PC-3 (cell line): ENCODE data around the gene MDH1. TPM values are rescaled to one million over a fixed set of nuclear protein-coding genes. Genes with fewer than 3 reads are reported as not detected.

Source experiments
- ATAC-seq: fragments of 200-7000 bp; cut with Tn5 transposase; 2 replicates; pipeline ENCODE4 v1.9.1; 2020; ENCODE audit warnings: mild to moderate bottlenecking, moderate library complexity
- BruUV-seq: library from RNA; stranded (reverse); fragments of 400-500 nt; replicated peaks from 2 replicates; lab custom pipeline; 2021; lab: Mats Ljungman, UMichigan
- CTCF ChIA-PET: fragments of 300-600 bp; sonication (Branson Sonifier 250); formaldehyde crosslinking; loops from one replicate; lab custom pipeline; 2022; ENCODE audit warnings: antibody characterized with exemption; lab: Charles Lee
- POLR2A ChIA-PET: fragments of 300-600 bp; sonication (Branson Sonifier 250); formaldehyde crosslinking; loops from one replicate; lab custom pipeline; 2022; ENCODE audit warnings: antibody characterized with exemption; ENCODE audit not compliant: unreplicated experiment; lab: Charles Lee
- DNase-seq: peaks from one replicate; pipeline ENCODE4 v3.0.0-alpha.2; 2015
- H2AFZ ChIP-seq: fragments of 300-600 bp; sonication (generic); 2 replicates; pipeline ENCODE4 v1.6.0; 2016; ENCODE audit warnings: antibody characterized with exemption, low read length
- H3F3A ChIP-seq: fragments of 300-600 bp; sonication (generic); one replicate; pipeline ENCODE4 v1.6.0; 2017; ENCODE audit warnings: antibody characterized with exemption, low read length, control low read depth, mild to moderate bottlenecking; ENCODE audit not compliant: unreplicated experiment
- H3K27ac ChIP-seq: fragments of 300-600 bp; sonication (generic); 2 replicates; pipeline ENCODE4 v1.5.1; 2016; ENCODE audit warnings: mild to moderate bottlenecking, low read length
- H3K27me3 ChIP-seq: fragments of 300-600 bp; sonication (generic); 2 replicates; pipeline ENCODE4 v1.6.1; 2016; ENCODE audit warnings: low read length, mixed read lengths
- H3K36me3 ChIP-seq: fragments of 300-600 bp; sonication (generic); 2 replicates; pipeline ENCODE4 v1.6.1; 2016; ENCODE audit warnings: low read depth, mixed run types, low read length, mixed read lengths
- H3K4me1 ChIP-seq: fragments of 300-600 bp; sonication (generic); 2 replicates; pipeline ENCODE4 v1.5.1; 2016; ENCODE audit warnings: low read length; ENCODE audit not compliant: insufficient read depth
- H3K4me2 ChIP-seq: fragments of 300-600 bp; sonication (generic); 2 replicates; pipeline ENCODE4 v1.6.0; 2016; ENCODE audit warnings: low read length
- H3K4me3 ChIP-seq: fragments of 300-600 bp; sonication (generic); 2 replicates; pipeline ENCODE4 v1.5.1; 2016; ENCODE audit warnings: mild to moderate bottlenecking, low read length, mixed read lengths
- H3K79me2 ChIP-seq: fragments of 300-600 bp; sonication (generic); 2 replicates; pipeline ENCODE4 v1.6.1; 2017; ENCODE audit warnings: low read length, mixed read lengths
- H3K9ac ChIP-seq: fragments of 300-600 bp; sonication (generic); 2 replicates; pipeline ENCODE4 v1.6.0; 2016; ENCODE audit warnings: mild to moderate bottlenecking, low read length
- H3K9me2 ChIP-seq: fragments of 300-600 bp; sonication (generic); replicated peaks from 2 replicates; pipeline ENCODE4 v1.6.1; 2016; ENCODE audit warnings: mixed run types, low read length, mixed read lengths
- H3K9me3 ChIP-seq: fragments of 300-600 bp; sonication (generic); 2 replicates; pipeline ENCODE4 v1.6.1; 2016; ENCODE audit warnings: low read length, mixed read lengths
- H4K20me1 ChIP-seq: fragments of 300-600 bp; sonication (generic); 2 replicates; pipeline ENCODE4 v1.6.1; 2016; ENCODE audit warnings: low read length, mixed read lengths
- CTCF ChIP-seq: fragments of 300-600 bp; sonication (generic); conservative IDR thresholded peaks from 2 replicates; pipeline ENCODE4 v1.5.1; 2017; ENCODE audit warnings: antibody characterized with exemption, low read depth, mild to moderate bottlenecking, low read length
- EZH2 ChIP-seq: fragments of 300-600 bp; sonication (generic); IDR thresholded peaks from one replicate; pipeline ENCODE4 v1.6.1; 2017; ENCODE audit warnings: antibody characterized with exemption, mild to moderate bottlenecking, low read length; ENCODE audit not compliant: unreplicated experiment
- EZH2phosphoT487 ChIP-seq: fragments of 300-600 bp; sonication (generic); IDR thresholded peaks from 2 replicates; pipeline ENCODE4 v1.6.1; 2018; ENCODE audit warnings: mild to moderate bottlenecking, antibody characterized with exemption, low read length, borderline replicate concordance
- intact Hi-C: fragments of 100-400 bp; cut with micrococcal nuclease; formaldehyde crosslinking; loops from 2 replicates; pipeline ENCODE4 v1.9.0; 2023
- total RNA-seq: library from RNA; depleted of rRNA; stranded (reverse); fragments of >200 nt; gene quantifications from 2 replicates; pipeline ENCODE4 v1.2.3, GENCODE V29; 2014

MDH1 gene
- total RNA-seq, 1 experiment from 2014 or later = 304 TPM

DNA sequence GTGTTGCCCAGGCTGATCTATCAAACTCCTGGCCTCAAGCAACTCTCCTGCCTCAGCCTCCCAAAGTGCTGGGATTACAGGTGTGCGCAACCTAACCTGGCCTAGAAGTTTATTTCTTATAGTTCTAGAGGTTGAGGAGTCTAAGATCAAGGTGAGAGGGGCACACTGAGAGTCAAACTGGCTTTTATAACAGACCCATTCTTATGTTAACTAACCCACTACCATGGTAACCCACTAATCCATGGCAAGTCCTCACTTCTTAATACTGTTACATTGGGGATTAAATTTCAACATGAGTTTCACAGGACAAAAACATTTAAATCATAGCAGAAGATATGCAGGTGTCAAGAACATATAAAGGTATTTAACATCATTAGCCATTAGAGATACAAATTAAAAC, 50.6 kb downstream of the MDH1 start:
- H3K27me3 ChIP-seq = no peaks in the 10 kb centered on the region
- ChIA-PET POLR2A (no interaction called here), CTCF (no interaction called here)
- H3F3A ChIP-seq = no peaks in the 10 kb centered on the region
- no peaks in the 10 kb centered on the region for H3K9me2 ChIP-seq
- 0 out of 2 replicates have a peak, but pooled peaks cover 6% of the 10 kb centered on the region for H3K36me3 ChIP-seq
- intact Hi-C loops = no loop called here
- no peaks in the 10 kb centered on the region for H4K20me1 ChIP-seq
- no peak overlapping the region for H3K9ac ChIP-seq
- H3K27ac ChIP-seq = no peak overlapping the region
- H3K4me1 ChIP-seq = no peaks in the 10 kb centered on the region
- DNase-seq (no peak), ATAC-seq (no peak)
- H3K79me2 ChIP-seq = no peaks in the 10 kb centered on the region
- H2AFZ ChIP-seq = no peak overlapping the region
- BruUV-seq = no TSS peak
- TF ChIP-seq CTCF (no peak), EZH2phosphoT487 (no peak), EZH2 (no peak)
- H3K9me3 ChIP-seq = peaks cover 20% of the 10 kb centered on the region
- no peak overlapping the region for H3K4me2 ChIP-seq
- H3K4me3 ChIP-seq = no peak overlapping the region

DNA sequence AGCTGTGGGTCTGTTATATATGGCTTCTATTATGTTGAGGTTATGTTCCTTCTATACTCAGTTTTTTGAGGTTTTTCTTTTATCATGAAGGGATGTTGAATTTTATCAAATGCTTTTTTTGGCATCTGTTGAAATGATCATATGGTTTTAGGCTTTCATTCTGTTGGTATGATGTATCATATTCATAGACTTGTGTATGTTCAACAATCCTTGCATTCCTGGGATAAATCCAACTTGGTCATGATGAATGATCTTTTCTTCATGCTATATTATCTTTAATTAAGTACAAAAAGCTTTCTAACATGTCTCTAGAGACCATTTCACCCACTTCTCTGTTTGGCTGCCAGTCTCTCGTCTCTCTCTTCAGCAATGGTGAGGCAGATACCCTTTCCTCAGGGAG, 54.2 kb downstream of the MDH1 start:
- BruUV-seq = no TSS peak
- POLR2A ChIA-PET = no interaction called here

More for the DNA sequence above, 54.2 kb downstream of the MDH1 start:
- CTCF ChIA-PET = no interaction called here
- H3K27me3 ChIP-seq = no peaks in the 10 kb centered on the region
- H3K27ac ChIP-seq = no peak overlapping the region
- no peak overlapping the region for H2AFZ ChIP-seq
- H3K4me2 ChIP-seq = no peak overlapping the region
- no peaks in the 10 kb centered on the region for H3K9me3 ChIP-seq
- no peaks in the 10 kb centered on the region for H3F3A ChIP-seq
- H3K36me3 ChIP-seq = no peaks in the 10 kb centered on the region
- no peak overlapping the region for H3K9ac ChIP-seq
- TF ChIP-seq EZH2 (no peak), CTCF (no peak), EZH2phosphoT487 (no peak)
- no peaks in the 10 kb centered on the region for H4K20me1 ChIP-seq
- intact Hi-C loops = no loop called here
- ATAC-seq (no peak), DNase-seq (no peak)
- no peaks in the 10 kb centered on the region for H3K4me1 ChIP-seq
- H3K9me2 ChIP-seq = no peaks in the 10 kb centered on the region
- H3K4me3 ChIP-seq = no peak overlapping the region
- H3K79me2 ChIP-seq = no peaks in the 10 kb centered on the region
